Stimulated activated CD8-positive, alpha-beta memory T cell treated with anti-CD3 and anti-CD28 coated beads, Interleukin-2, amount 100 ng/mL, for 48 hours (primary cell): Measurements from ENCODE around the gene SPTLC1.
"Not testable (repeated sequence)": the region's sequence is repeated elsewhere in the genome, so short reads cannot be mapped to it uniquely, and the experiment has no call there.

Experiments used
- DNase-seq, 2 donors: peaks; one replicate each; pipeline ENCODE4 v3.0.0-alpha.2; 2020; ENCODE audit warnings: low read depth in 2 of 2

SPTLC1 gene

GRCh38 chr9:92140754-92141143 is 25.5 kb upstream of the SPTLC1 start:
- DNase-seq, result no peak

DNA sequence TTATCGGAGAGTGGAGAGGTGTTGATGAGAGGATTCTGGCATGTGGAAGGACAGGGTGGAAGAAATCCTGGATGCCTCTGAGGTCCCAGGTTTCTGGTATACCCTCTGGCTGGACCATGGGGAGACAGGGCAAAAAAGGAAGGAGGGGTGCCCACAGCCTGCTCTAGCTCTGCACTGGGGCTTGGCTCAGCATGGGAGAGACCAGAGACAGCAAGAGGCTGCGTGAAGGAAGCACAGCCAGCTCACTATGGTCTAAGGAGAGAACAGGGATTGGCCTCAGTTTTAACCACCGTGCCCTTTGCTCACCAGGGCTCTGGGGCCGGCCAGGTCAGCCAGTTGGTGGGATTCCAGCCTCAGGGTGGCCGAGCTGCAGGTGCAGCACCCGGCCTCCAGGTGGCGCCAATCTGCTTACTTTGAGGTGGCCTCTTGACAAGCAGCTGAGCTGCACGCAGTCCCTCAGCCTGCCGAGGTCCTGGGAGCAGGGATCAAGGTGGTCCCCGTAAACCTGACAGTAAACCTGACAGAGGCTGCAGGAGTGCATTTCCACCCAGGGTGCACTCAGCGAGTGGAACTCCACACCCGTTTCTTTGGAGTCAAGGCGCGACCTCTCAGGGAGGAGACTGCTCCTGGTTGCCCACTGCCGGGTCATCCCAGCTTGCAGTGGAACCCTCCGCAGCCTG is 25.0 kb upstream of the SPTLC1 start:
- peak; percentile 57 to 63 for DNase-seq

GRCh38 chr9:92138960-92139540 is 23.8 kb upstream of the SPTLC1 start:
- DNase-seq, result not testable (repeated sequence)

GRCh38 chr9:92138157-92138959 is 23.1 kb upstream of the SPTLC1 start:
- peak; percentile 63 to 68 for DNase-seq

DNA sequence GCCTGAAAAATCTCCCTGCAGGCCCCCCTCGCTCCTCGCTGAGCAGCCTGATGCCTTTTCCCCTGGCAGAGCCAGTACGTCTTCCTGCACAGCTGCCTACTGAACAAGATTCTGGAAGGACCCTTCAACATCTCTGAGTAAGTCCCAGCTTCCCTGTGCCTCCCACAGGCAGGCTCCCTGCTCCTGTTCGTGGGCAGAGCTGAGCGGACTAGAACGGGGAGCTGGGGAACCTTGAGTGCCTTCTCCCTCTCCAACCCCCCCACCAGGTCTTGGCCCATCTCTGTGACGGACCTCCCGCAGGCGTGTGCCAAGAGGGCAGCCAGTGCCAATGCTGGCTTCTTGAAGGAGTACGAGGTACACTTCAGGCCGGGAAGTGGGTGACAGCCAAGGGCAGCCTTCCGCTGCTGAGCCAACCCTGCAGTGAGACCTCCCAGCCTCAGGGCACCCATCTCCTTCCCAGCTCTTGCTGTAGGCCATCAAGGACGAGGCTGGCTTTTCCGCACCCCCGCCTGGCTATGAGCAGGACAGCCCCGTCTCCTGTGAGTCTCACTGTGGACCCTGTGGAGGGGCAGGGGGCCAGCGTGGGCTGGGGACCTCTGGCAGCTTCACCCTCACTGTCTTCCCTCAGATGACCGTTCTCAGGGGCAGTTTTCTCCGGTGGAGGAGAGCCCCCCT is 21.1 kb upstream of the SPTLC1 start:
- DNase-seq, result no peak

DNA sequence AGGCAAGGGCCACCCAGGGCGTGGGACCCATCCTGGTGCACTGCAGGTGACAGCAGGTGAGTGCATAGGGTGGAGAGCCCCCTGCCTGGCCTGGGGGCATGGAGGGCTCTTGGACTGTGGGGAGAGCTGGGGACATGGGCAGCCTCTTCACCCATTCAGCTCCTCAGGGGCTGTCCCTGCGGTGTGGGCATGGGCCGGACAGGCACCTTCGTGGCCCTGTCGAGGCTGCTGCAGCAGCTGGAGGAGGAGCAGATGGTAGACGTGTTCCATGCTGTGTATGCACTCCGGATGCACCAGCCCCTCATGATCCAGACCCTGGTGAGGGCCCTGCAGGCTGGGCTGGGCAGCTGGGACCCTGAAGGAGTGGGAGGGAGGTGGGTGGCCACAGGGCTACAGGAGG is 20.4 kb upstream of the SPTLC1 start:
- DNase-seq, result no peak

DNA sequence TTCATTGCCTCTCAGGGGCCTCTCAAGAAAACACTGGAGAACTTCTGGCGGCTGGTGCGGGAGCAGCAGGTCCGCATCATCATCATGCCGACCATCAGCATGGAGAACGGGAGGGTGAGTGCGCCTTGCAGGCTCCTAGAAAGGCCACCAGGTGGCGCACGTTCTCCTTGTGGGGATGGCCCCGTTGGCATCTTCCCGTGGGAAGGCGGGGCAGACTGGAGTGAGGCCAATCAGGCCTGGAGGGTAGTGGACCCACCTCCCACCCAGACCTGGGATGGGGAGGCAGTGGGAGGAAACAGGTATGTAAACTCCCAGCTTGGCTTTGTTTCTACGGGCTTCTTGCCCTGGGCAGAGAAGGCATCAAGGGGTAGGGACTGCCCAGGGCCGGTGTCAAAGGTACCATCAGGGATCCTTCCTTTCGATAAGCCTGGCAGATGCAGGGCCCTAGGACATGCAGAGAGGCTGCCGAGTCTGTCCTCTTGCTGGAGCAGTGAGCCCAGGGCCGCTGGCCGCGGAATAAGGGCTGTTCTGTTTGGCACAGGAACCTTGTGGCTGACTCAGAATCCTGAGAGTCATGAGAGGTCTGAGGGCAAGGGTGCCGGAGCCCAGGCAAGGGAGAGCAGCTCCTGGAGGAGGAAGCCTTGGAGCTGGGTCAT is 18.9 kb upstream of the SPTLC1 start:
- DNase-seq, result peak; percentile 57 to 72

DNA sequence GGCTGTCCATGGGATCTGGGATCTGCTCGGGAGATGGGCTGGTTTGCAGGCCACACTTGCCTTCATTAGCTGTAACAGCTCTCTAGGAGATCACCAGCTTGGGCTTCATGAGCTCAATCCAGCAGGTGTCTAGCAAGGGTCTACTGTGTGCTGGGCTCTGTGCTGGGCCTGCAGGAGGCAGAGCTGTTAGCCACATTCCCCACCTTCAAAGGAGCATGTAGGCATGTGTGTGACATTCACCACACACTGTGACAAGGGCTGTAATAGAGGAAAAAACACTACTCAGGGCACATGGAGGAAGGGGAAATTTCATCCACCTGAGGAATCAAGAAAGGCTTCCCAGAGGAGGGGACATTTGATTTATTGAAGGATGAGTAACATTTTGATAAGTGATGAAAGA is 17.7 kb upstream of the SPTLC1 start:
- not testable (repeated sequence) for DNase-seq

- no peak for DNase-seq
Observed at GRCh38 chr9:92132501-92132900, 17.3 kb upstream of the SPTLC1 start.

GRCh38 chr9:92122800-92123199 is 7.6 kb upstream of the SPTLC1 start:
- no peak for DNase-seq

DNA sequence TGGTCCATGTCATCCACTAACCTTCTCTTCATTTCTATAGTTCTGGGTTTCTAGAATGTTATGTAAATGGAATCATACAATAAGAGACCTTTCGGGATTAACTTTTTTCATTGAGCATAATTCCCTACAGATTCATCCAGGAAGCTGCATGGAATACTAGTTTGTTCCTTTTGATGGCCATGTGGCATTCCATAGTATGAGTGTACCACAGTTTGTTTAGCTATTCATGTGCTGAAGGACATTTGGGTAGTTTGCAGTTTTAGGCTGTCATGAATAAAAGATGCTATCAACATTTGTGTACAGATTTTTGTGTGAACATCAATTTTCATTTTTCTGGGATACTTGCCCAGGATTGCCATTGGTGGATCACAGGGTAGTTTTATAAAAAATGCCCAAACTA is 6.8 kb upstream of the SPTLC1 start:
- DNase-seq, result no peak

GRCh38 chr9:92121265-92121664 is 6.1 kb upstream of the SPTLC1 start:
- DNase-seq, result no peak

DNA sequence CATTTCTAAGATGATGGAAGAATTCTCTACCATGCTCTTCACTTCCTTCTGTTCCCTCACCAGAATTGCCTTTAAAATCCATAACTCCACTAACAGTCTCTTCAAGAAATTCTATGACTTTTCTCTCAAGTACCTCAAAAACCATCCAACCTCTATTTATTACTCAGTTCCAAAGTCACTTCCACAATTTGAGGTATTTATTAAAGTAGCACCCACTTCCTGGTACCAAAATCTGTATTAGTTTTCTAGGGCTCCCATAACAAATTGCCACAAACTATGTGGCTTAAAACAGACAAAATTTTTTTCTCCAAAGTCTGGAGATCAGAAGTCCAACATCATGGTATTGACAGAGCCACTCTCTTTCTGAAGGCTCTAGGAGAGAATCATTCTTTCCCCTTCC is 4.9 kb upstream of the SPTLC1 start:
- no peak for DNase-seq

DNA sequence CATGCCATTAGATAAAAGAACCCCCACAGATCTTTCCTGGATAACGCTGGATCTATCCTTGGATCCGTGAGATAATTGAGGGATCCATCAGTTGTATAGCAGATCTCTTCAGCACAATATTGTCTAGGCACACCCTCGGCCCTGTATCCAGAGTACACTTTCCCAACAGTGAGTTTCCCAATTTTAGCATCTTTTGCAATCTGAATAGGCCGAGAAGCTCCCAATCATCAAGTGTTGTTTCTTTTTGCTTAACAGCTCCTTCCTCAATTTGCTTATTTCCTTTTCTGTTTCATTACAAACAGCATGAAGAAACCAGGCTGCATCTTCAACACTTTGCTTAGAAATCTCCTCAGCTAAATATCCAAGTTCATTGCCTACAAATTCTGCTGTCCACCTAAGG is 4.4 kb upstream of the SPTLC1 start:
- DNase-seq, result no peak

GRCh38 chr9:92108122-92108521 is 7.1 kb downstream of the SPTLC1 start:
- DNase-seq, result no peak

- DNase-seq, result not testable (repeated sequence)
Observed at GRCh38 chr9:92105446-92106225, 9.6 kb downstream of the SPTLC1 start.

DNA sequence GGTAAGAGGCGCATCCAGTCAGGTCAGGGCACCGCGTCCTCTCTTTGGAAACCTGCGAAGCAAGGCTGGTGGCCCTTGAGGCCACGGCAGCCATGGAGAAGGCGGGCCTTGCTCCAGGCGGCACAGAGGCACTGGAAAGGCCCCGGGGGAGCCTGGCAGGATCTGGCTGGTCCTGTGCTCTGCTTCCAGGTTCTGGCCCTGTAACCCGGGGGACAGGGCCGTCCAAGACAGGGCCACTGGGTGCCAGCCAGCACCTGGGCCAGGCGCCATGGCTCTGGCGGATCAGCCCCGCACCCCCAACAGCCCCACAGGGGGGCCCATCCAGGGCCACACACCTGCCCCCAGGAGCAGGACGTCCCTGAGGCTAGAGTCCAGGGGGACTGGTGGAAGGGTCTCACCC is 11.6 kb downstream of the SPTLC1 start:
- DNase-seq, result not testable (repeated sequence)

- DNase-seq, result no peak
Observed at GRCh38 chr9:92100237-92100911, 14.8 kb downstream of the SPTLC1 start.

DNA sequence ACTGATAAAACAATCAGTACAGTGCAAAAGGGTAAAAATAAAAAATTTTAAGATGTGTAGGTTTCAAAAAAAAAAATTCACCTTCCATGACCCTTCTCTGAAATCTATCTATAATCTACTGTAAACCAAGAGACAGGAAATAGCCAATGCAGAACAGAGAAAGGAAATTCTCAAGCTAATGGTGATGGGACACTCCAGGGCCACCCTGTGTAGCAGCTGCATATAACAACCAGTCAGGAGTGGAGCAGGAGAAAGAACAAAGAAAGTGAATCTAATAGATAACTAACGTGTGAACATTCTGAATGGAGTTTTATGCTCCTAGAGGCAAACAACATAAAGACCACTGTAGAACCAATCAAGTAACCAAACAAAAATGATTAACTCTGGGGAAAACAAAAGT is 16.6 kb downstream of the SPTLC1 start:
- DNase-seq, result no peak

- DNase-seq, result peak in 1 of 2 donors; percentile 66
Observed at GRCh38 chr9:92097997-92098482, 17.2 kb downstream of the SPTLC1 start.
